Measurements from ENCODE around the gene ACTG1. TPM values are rescaled to one million over a fixed set of nuclear protein-coding genes. Genes with fewer than 3 reads are reported as not detected.

The ACTG1 gene
- total RNA-seq, 1 donor from 2014 or later: 3,227 TPM

- Mint-ChIP-seq H3K27me3 (peaks cover 4% of the 10 kb centered on the region), H3K36me3 (ENCODE audit: insufficient read depth) (no peaks in the 10 kb centered on the region), H3K4me3 (ENCODE audit: low read depth) (no peak overlapping the region), H3K4me1 (ENCODE audit: low read depth) (no peaks in the 10 kb centered on the region), H3K27ac (no peak overlapping the region), H3K9me3 (ENCODE audit: low read depth) (no peaks in the 10 kb centered on the region)
- no peak for DNase-seq (ENCODE audit: low spot score, unreplicated experiment)
- no peak for TF ChIP-seq CTCF (IDR thresholded peaks at IDR 0.05; ENCODE audit: unreplicated experiment)
Measured at GRCh38 chr17:81539961-81540675, 27.5 kb upstream of the ACTG1 start.

GRCh38 chr17:81539571-81539900, 26.9 kb upstream of the ACTG1 start:
- TF ChIP-seq CTCF (IDR thresholded peaks at IDR 0.05; ENCODE audit: unreplicated experiment): no peak
- no peak for DNase-seq (ENCODE audit: low spot score, unreplicated experiment)
- no peaks in the 10 kb centered on the region for H3K4me1 Mint-ChIP-seq (ENCODE audit: low read depth)

GRCh38 chr17:81538651-81539570, 26.3 kb upstream of the ACTG1 start:
- DNase-seq (ENCODE audit: low spot score, unreplicated experiment): no peak
- H3K4me3 Mint-ChIP-seq (ENCODE audit: low read depth): no peak overlapping the region
- no peaks in the 10 kb centered on the region for H3K9me3 Mint-ChIP-seq (ENCODE audit: low read depth)
- H3K36me3 Mint-ChIP-seq (ENCODE audit: insufficient read depth): no peaks in the 10 kb centered on the region
- H3K27me3 Mint-ChIP-seq: peaks cover 4% of the 10 kb centered on the region
- no peak overlapping the region for H3K27ac Mint-ChIP-seq
- H3K4me1 Mint-ChIP-seq (ENCODE audit: low read depth): no peaks in the 10 kb centered on the region
- TF ChIP-seq CTCF (IDR thresholded peaks at IDR 0.05; ENCODE audit: unreplicated experiment): no peak

More at GRCh38 chr17:81539571-81539900, 26.9 kb upstream of the ACTG1 start:
- no peak overlapping the region for H3K27ac Mint-ChIP-seq
- no peak overlapping the region for H3K4me3 Mint-ChIP-seq (ENCODE audit: low read depth)
- H3K36me3 Mint-ChIP-seq (ENCODE audit: insufficient read depth): no peaks in the 10 kb centered on the region
- peaks cover 4% of the 10 kb centered on the region for H3K27me3 Mint-ChIP-seq
- H3K9me3 Mint-ChIP-seq (ENCODE audit: low read depth): no peaks in the 10 kb centered on the region

GRCh38 chr17:81537856-81538555, 25.4 kb upstream of the ACTG1 start:
- no peak for TF ChIP-seq CTCF (IDR thresholded peaks at IDR 0.05; ENCODE audit: unreplicated experiment)
- Mint-ChIP-seq H3K9me3 (ENCODE audit: low read depth) (no peaks in the 10 kb centered on the region), H3K4me1 (ENCODE audit: low read depth) (no peaks in the 10 kb centered on the region), H3K36me3 (ENCODE audit: insufficient read depth) (no peaks in the 10 kb centered on the region), H3K4me3 (ENCODE audit: low read depth) (no peak overlapping the region), H3K27me3 (peaks cover 9% of the 10 kb centered on the region), H3K27ac (no peak overlapping the region)
- no peak for DNase-seq (ENCODE audit: low spot score, unreplicated experiment)

- Mint-ChIP-seq H3K4me3 (ENCODE audit: low read depth) (no peak overlapping the region), H3K4me1 (ENCODE audit: low read depth) (no peaks in the 10 kb centered on the region), H3K36me3 (ENCODE audit: insufficient read depth) (no peaks in the 10 kb centered on the region), H3K27ac (no peak overlapping the region), H3K27me3 (peaks cover 9% of the 10 kb centered on the region), H3K9me3 (ENCODE audit: low read depth) (no peaks in the 10 kb centered on the region)
- peak; percentile 78 for TF ChIP-seq CTCF (IDR thresholded peaks at IDR 0.05; ENCODE audit: unreplicated experiment)
- DNase-seq (ENCODE audit: low spot score, unreplicated experiment): peak; percentile 52
Measured at GRCh38 chr17:81537343-81537855, 24.8 kb upstream of the ACTG1 start.
